GM21576 (cell line): ENCODE measurements around the gene HOXB4.

Source experiments
- ATAC-seq: cut with Tn5 transposase; IDR thresholded peaks from one replicate; pipeline ENCODE4 v1.9.1; 2021; ENCODE audit warnings: mild to moderate bottlenecking, moderate library complexity; ENCODE audit not compliant: unreplicated experiment

The HOXB4 gene

DNA sequence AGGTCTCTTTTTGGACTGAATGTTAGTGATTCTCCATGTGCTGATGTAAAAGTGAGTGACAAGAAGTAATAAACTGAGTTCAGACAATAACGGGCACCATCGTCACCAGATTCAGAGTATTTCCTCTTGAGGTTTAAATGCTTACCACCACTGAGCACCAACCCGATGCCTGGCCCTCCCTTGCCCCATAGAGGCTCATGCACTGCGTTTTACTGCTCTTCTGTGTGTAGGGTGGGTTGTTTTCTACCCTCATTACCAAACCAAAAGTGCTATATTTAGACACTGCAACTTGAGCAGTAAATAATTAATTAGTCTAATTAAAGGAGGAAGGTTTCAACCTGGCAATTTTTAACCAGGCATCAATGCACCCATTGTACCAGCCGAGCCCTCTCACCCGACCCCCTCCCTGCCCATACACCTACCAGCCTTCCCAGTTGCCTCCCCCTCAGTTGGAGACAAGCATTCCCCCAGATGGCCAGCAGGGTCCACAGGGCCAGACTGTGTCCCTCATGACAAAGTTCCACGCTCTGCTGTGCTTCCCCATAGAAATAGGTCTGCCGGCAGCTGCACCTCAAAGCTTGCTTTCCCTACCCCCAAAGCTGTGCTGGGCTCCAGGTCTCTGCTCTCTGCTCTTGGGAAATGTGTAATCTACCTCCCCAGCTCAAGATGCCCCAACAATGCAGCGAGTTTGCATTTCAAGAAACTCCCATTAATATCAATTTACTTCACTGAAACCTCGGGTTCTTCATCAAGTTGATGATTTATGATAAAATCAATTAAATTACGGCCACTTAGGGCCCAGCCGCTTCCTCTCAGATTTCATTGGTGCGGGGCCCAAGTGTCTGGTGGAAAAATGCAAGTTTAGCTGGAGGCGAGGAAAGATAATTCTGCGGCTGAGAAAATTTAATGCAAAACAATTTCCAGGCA is 16.0 kb downstream of the HOXB4 start:
- ATAC-seq = no peak

DNA sequence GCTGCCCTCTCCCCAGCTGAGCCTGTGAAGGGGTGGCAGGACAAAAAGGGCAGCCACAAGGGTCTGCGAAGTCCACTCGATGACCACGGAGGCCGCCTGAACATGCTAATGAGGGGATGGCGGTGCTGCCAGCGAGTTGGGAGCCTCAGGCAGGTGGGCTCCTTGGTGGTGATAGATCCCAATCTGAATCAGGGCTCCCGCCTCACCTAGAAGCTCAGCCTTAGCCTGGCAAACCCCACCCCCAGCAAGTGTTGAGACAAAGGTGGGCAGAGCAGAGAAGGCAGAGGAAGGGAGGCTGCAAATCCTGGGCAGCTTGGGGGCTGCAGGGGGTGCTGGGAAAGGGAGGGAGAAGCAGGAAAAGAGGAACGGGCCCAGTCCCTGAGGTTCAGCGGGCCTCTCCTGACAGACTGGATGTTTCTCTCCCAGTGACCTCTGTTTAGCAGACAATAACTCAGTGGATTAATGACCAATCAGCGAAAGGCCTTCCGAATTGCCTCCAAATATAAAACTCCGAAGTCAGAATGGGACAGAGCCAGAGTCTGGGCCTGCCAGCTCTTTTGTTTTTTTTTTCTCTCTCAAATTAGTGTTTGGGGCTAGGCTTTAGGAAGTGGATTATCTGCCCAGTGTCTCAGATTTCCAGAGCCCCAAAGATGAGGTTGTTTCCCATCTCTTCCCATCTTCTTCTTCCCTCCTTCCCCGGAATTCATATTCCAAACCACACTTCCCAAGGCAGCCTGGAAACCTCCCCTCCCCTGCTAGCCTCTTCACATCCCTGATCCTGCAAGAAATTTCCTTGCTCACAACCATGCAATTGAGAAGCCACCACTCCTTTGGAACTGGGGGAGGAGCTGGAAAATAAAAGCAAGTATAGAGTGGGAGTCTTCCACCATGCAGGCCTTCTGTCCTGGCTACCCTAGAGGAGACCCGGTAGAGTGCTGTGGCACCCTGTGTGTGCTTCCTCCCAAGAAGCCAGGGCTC is 18.0 kb downstream of the HOXB4 start:
- no peak for ATAC-seq

DNA sequence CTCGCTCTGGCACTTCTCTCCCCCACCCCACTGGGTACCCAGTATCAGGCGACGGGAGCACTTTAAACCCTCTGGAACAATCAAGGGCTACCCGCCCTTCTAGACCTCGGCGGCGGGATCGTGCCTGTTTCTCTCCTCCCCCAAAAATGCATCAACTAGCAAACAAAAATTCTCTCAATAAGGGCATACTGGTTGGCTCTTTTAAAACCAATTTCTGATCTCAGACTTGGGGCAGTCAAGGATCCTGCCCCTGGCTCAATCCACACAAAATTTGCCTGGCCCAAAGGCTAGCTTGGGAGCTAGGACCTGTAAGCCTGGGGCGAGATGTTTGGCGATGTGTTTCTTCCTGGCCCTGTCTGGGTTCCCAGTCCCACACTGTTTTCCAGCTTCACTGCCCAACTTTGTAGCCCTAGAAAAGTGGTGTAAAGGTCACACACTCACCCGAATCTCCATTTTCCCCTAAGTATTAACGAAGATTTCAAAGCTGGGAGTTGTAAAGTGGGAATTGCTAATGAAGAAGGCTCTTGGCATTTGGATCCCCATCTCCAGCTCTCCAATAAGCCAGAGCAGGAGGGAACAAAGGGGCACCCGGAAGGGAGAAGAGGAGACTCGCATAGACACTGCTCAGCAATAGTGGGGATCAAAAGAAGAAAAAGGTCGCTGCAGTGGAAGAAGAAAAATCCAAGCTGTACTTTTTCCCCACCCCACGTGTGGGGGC is 18.9 kb downstream of the HOXB4 start:
- ATAC-seq = no peak

DNA sequence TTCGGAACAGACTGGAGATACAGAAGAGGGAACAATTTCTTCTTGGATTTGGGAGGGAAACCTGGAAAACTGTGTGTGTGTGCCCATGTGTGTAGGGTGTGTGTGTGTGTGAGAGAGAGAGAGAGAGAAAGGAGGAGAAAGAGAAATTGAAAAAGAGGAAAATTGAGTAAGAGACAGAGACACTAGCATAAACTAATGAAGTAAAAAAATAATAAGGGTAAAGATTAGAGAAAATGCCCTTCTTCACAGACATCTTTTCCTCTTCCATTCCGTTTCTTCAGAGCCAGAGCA is 19.4 kb downstream of the HOXB4 start:
- ATAC-seq = no peak

DNA sequence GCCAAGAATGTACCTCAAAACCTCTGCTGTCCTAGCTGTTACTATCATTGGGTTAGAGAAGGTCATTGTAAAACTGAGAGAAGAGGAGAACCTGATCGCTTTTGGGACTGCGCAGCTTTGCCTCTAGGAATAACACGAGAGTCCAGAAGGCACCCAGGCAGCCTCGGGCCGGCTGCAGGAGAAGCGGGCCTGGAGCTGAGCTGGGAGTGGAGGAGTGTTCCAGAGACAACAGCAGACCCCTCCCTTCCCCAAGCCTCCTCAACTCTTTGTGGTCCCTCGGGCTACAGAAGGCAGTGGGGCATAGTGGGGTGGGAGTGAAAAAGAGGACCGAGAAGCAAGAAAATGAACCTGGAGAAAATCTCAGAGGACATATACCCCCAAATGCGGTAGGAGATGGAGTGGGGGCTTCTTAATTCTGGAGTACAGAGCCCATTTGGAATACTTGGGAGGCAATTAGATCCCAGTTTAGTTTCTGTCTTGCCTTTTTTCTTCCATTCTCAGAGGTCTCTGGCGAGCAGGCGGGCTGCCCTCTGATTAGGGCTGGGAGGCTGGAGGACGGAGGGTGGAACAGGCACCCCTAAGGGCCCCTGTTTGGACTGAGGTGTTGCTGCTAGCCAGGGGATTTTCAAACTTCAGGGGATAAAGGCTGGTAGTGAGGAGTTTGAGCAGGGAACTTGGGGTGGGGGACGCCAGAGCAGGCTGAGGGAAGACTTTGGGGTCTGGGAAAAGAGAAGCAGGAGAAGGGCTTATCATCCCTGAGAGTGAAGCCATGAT is 19.9 kb downstream of the HOXB4 start:
- no peak for ATAC-seq

DNA sequence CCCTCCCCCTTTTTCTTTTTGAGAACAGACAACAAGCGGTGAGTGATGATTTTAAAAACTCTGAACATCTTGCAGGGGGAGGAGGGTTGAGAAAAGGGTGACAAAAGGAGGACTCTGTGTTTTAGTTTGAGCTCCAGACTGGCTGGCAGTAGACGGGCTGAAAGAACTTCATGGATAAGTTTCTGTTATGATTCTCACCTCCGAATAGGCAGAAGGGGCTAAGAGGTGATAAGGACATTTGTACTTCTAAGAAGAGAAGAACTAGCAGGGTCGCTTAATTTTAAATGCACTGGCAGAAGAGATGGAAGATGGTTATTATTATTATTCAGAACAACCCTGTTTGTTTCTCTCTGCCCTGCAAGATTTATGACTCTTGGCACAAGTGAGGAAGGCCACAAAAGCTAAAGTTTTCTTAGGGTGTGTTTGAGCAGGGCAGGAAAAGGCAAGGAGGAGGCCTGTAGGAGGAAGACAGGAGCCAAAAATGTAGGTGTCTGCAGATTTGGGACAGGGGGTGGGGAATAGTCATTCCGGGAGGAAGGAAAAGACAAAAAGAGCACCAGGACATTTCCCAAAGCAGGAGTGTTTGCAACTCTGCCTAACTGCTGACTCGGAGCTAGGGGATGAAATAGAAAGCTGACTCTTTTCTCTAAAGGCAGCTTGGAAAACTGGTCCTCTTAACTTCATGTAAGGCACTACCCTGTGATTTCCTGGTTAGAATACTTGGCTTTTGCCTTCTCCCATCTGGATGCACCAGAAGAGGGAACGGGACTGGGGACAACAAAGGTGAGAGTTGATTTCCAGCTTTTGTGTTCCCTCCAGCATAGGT is 21.4 kb downstream of the HOXB4 start:
- no peak for ATAC-seq

DNA sequence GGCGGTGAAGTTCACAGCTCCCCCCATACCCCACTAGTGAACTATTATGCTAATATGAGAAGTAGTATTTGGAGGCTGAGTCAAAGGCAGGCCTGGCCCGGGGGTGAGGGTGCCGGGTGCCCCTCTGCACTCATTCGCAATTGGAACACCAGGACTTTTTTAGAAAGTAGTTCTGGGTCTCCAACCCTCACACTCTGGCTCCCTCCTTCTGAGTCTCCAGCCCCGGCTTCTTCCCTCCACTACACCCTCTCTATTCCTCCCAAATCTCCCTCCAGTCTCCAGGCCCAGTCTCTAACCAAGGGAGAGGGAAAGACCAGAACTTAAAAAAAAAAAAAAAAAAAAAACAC is 21.9 kb downstream of the HOXB4 start:
- no peak for ATAC-seq

DNA sequence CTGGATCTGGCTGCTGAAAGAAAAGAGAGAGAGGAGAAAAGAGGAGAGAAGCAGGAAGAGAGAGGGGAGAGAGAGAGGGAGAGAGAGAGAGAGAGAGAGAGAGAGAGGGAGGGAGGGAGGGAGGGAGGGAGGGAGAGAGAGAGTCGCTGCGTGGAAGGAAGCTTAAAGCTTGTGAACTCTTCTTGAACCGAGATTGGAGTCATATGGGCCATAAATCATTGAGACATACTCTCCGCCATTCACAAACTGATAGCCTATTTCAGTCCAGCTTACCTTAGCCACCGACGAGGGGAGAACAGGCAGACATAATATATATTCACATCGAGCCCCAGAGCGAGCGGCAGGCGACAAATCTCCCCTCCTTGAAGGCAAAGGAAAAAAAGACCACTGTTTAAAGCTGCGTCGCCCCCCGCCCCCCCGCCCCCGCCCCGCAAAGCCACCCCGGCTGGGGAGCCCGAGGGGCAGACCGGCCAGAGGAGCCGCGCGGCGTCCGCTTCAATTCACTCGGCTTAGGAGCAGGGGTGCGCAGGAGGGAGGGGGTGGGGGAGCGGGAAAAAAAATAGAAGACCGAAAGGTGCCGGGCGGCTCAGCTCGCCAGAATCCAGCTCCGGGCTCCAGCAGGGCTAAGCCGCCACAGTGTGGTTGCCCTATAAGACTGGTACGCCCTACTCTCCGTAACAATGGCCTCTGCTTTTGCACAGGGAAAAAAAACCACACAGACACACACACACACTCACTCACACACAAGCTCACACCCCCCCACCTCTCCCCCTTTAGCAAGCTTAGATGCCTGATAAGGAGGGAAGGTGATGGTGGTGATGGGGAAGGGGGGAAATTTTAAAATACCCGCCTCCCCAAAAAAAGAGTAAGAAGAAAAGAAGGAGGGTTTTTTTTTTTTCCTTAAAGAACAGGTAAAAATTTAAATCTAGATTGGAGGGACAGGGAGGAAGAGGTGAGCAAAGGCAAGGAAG is 22.6 kb downstream of the HOXB4 start:
- ATAC-seq = no peak

DNA sequence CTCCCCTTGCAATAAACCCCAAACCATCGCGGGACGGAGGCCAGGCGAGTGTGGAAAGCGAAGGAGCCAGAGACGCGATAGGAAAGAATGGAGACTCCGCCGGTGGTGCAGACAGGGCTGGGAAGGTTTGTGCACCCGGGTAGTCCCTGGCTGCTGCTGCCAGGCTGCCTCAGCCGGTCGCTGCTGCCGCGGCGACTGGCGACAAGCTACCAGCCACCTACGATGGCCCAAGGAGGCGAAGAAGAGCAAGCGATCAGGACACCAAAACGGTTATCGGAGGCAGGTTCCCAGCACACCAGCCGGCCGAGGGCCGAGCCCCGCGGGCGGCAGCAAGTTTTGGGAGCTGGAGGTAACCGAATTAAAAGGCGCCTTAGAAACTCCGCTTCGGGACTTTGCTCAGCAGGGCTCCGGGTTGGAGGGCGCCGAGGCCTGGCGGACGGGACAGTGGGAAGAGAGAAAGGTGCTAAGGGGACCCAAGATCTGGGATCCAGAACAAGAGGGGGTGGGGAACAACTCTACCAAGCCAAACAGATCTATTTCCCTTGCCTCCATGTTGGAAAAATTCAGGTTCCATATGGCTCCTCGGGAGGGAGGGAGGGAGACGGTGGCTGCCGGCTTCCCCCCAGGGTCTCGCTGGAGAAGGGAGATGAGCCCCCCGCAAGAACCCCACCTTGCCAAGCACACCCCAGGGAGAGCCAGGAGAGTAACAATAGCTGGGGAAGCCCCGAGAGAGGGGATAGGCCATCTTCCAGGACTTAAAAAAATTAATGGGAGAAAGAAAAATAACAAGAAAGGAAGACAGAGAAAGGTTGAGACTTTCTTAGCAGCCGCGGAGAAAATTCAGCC is 23.5 kb downstream of the HOXB4 start:
- no peak for ATAC-seq

DNA sequence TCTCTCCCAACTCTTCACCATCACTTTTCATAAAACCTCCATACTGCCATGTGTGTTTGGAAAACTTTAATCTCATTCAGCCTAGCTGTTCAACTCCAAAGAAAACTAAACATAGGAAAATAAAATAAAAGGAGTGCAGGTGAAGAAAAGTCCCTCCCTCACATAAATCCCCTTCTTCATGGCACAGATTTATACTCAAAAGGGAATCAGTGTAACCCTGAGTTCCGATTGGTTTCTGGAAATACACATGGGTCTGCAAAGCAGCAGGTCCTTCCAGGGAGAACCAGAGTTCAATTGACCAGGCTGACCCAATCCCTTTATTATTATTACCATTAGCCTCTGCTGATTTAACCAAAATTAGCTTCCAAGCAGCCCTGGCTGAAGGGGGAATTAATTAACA is 24.3 kb downstream of the HOXB4 start:
- ATAC-seq = no peak

DNA sequence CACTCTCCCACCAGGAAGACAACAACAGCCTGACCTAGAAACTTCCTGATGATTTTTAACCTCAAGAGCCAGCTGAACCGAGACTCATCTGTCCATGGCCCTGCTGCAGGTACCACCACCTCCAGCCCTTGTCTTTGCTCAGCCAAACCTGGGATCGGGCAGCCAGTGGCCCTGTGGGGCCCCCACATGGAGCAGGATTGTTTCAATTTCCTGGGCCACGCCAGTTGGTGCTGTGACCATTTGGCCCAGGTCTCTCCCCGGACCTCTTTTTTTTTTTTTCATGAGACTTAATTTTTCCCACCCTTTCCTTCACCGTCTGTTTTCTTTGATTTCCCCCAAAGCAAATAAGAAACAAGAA is 25.0 kb downstream of the HOXB4 start:
- ATAC-seq = no peak

DNA sequence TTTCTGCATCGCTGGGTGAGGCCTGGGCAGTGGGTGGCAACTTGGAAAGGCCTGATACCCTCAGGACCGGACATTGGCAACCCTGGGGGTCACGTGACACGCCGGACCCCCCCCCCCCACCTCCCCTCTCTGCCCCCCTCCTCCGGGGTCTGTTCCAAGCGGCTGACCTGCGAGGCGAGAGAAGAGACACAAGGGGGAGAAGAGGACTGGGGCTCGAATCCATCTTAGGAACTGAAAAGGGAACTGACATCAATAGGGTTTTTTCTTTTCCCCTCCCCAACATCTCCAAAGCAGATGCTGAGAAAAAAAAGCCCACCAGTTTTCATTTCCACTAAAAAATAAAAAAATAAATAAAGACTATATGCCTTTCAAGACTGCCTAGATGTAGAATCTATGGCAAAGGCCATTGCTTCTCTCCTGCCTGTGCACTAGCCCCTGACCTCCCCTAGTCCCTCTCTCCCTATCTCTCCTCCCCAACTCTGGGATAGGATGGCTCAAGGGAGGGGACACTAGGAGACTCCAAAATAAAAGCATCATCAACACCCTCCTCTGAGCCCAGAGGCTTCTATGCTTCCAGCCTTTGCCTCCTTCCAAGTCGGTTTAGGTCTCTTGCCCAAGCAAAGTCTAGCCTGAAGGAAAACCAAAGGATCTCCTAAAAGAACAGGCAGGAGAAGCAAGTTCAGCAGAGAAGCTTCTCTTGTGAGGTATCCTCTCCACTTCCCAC is 25.5 kb downstream of the HOXB4 start:
- no peak for ATAC-seq

DNA sequence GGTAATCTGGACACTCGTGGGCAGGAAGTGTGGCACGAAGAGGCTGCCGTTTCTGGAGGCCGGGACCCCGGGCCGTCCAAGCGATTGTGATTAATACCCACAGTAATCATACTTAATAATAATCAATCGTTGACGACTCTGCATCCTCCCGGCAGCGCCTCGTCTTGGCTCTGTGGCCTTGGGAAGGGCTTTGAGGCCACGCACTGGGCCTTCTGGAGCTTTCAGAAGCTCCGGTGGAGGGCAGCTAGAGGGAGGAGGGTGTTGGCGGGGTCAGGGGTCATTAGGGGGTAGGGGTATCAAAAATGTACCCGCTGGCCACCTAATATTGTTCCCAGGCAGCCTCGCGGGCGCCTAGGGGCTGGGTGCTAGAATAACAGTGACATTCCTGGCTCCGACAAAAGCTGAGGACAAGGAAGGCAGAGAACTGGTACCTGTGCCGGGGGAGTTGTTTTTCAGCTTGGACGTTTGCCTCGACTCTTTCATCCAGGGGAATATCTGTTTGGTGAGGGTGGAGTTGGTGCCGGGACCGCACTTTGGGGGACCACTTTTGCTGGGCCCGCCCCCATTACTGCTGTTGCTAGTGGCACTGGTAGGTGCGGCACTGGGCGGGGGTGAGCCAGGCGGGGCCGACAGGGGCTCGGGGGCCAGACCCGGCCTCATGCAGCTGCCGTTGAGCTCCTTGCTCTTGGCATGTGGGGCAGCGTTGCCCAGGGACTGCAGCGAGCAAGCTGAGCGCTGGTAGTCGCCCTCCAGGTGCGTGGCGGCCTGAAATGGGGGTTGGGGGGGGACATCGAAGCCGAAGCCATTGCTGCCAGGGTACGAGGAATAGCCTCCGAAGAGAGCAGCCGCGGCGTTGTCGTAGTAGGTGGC is 26.3 kb downstream of the HOXB4 start:
- no peak for ATAC-seq

DNA sequence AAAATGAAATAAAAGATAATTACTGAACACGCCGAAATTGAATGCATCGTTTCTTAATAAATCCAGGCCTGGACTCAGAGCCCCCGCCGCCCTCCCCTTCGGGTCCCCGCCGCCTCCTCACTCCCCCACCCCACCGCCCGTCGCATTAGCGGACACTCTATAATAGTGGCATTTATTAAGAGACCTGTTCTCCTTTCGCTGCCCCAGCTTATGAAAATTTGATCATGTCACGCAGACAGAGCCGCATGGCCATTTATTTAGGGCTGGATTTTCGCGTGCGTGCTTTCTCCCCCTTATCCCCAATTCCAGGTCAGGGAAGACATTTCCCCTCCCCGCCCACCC is 27.0 kb downstream of the HOXB4 start:
- ATAC-seq = no peak

DNA sequence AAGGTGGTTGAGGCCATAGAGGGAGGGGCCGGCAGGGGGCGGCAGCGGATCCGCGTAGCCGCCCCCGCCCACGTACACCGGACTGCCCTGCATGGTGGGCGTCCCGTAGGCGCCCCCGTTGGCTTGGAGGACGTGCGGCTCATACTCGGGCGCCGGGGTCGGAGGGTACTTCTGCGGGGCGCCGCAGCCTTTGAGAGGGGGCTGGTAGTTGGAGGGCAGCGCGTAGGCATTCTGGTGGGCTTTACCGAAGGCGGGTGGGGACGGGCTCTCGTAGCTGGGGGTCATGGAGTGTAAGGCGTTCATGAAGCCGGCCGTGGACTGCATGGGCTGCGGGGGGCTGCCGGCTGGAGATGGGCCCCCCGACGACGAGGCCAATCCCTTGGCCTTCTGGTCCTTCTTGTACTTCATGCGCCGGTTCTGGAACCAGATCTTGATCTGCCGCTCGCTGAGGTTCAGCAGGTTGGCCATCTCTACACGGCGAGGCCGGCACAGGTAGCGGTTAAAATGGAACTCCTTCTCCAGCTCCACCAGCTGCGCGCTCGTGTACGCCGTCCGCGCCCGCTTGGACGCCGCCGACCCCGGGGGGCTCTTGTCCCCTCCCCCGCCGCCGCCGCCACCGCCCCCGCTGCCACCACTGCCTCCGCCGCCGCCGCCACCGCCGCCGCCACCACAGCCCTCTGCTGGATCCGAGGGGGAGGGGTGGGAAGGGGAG is 27.5 kb downstream of the HOXB4 start:
- no peak for ATAC-seq
